ENCODE data around the gene OPN1MW. TPM values are rescaled to one million over a fixed set of nuclear protein-coding genes. Genes with fewer than 3 reads are reported as not detected.
A peak's percentile ranks its signal among the peaks of the same experiment; 100 is the strongest.
"Not testable (repeated sequence)": the region's sequence is repeated elsewhere in the genome, so short reads cannot be mapped to it uniquely, and the experiment has no call there.

Gene OPN1MW
- total RNA-seq (not detected), total RNA-seq (0 reads per million in 172 experiments)
- not detected for polyA plus RNA-seq (2013, experiment 1 of 2)
- polyA plus RNA-seq (2013, experiment 2 of 2) = not detected

GRCh38 chrX:154182296-154182695 lies at the start of gene OPN1MW:
OPN1MW (plus strand) TSS chrX:154182596; CDS start chrX:154182678, 82 bp downstream.
- intact Hi-C loops (cut with DNase I, micrococcal nuclease); H3K36me3 Mint-ChIP-seq (ENCODE audit: low read depth); H3K9me3 ChIP-seq (ENCODE audit: control insufficient read depth in 1 of 2, insufficient read depth in 1 of 2, low read length in 2 of 2); CTCF ChIA-PET; H3K9me3 Mint-ChIP-seq; H3K4me3 ChIP-seq (ENCODE audit: low read length); ATAC-seq (ENCODE audit: poor library complexity); H3K27ac Mint-ChIP-seq; H3K36me3 ChIP-seq (ENCODE audit: insufficient read depth, low read length); H3K4me3 Mint-ChIP-seq; DNase-seq; H3K27me3 Mint-ChIP-seq; H3K27me3 ChIP-seq (ENCODE audit: control insufficient read depth in 1 of 2, insufficient read depth in 2 of 2, low read length in 2 of 2); POLR2A ChIA-PET; H3K27ac ChIP-seq (ENCODE audit: low read depth in 1 of 2, low read length in 2 of 2); H3K4me1 Mint-ChIP-seq (ENCODE audit: low read depth); H3K4me1 ChIP-seq (ENCODE audit: insufficient read depth, low read length): not testable (repeated sequence)

DNA sequence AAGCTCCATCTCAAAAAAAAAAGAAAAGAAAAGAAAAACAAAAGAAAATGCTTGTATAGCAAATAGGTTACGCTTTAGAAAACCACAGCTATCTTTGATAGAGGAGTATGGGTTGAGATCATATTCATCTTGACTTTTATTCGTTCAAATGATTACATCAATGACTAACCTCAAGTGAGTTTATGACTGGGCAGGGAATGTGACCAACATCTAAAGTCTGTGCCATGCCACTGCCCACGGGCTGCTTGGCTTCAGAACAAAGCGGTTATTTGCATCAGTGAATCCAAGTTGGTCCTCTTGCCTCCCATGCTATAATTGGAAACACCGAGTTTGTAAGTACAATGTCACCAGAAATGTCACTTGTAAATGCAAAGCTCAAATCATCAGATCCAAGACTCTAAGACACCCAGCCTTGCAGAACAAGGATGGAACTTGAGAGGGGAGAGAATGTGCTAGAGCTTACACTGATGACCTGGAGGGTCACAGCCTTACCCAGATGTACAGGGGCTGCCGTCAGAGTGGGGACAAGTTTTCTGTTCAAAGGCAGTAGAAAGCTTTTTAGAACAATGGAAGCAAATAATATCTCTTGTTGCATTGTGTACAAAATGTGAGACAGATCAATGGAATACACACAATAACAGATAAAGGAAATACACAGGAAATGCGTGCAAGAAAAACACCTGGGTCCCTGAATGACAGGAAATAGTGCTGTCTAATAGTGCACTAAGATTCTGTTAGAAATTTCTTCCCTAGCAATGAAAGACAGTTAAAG lies 46.8 kb upstream of the OPN1MW start:
- Histone ChIP-seq H3K4me1 (ENCODE audit: insufficient read depth, low read length) (peaks cover 36% of the 10 kb centered on the region), H3K36me3 (ENCODE audit: insufficient read depth, low read length) (no peaks in the 10 kb centered on the region), H3K27me3 (ENCODE audit: control insufficient read depth in 1 of 2, insufficient read depth in 2 of 2, low read length in 2 of 2) (no peaks in the 10 kb centered on the region), H3K4me3 (ENCODE audit: low read length) (peak overlapping the region; percentile 46), H3K9me3 (ENCODE audit: control insufficient read depth in 1 of 2, insufficient read depth in 1 of 2, low read length in 2 of 2) (no peaks in the 10 kb centered on the region), H3K27ac (ENCODE audit: low read depth in 1 of 2, low read length in 2 of 2) (peak overlapping the region; percentile 51 to 85)
- ATAC-seq (ENCODE audit: poor library complexity) = peak; percentile 64
- Mint-ChIP-seq H3K27me3 (no peaks in the 10 kb centered on the region), H3K4me3 (peak overlapping the region; percentile 82), H3K9me3 (no peaks in the 10 kb centered on the region), H3K27ac (peak overlapping the region; percentile 94), H3K4me1 (ENCODE audit: low read depth) (peaks cover 23% of the 10 kb centered on the region), H3K36me3 (ENCODE audit: low read depth) (no peaks in the 10 kb centered on the region)
- ChIA-PET POLR2A (interaction anchor here (1.0 to 2.9 kb wide), 7 partner anchors 10 to 235 kb away, joined by 3 to 20 read pairs (median 8); partner anchors contain the start of gene MECP2), CTCF (interaction anchor here (1.3 kb wide), 1 partner anchor 12 kb away, joined by 4 read pairs; no protein-coding TSS in a partner anchor)
- peak in 5 of 14 experiments; percentile 14 to 71 (median 61) for DNase-seq
- TF ChIP-seq, protein P1, sequence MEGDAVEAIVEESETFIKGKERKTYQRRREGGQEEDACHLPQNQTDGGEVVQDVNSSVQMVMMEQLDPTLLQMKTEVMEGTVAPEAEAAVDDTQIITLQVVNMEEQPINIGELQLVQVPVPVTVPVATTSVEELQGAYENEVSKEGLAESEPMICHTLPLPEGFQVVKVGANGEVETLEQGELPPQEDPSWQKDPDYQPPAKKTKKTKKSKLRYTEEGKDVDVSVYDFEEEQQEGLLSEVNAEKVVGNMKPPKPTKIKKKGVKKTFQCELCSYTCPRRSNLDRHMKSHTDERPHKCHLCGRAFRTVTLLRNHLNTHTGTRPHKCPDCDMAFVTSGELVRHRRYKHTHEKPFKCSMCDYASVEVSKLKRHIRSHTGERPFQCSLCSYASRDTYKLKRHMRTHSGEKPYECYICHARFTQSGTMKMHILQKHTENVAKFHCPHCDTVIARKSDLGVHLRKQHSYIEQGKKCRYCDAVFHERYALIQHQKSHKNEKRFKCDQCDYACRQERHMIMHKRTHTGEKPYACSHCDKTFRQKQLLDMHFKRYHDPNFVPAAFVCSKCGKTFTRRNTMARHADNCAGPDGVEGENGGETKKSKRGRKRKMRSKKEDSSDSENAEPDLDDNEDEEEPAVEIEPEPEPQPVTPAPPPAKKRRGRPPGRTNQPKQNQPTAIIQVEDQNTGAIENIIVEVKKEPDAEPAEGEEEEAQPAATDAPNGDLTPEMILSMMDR (IDR thresholded peaks at IDR 0.05) = no peak
- intact Hi-C loops (cut with DNase I, micrococcal nuclease) = loop anchor here in 1 of 2 experiments (1.0 kb wide), 1 partner anchor 38 kb away; the partner anchor contains the start of gene MECP2

DNA sequence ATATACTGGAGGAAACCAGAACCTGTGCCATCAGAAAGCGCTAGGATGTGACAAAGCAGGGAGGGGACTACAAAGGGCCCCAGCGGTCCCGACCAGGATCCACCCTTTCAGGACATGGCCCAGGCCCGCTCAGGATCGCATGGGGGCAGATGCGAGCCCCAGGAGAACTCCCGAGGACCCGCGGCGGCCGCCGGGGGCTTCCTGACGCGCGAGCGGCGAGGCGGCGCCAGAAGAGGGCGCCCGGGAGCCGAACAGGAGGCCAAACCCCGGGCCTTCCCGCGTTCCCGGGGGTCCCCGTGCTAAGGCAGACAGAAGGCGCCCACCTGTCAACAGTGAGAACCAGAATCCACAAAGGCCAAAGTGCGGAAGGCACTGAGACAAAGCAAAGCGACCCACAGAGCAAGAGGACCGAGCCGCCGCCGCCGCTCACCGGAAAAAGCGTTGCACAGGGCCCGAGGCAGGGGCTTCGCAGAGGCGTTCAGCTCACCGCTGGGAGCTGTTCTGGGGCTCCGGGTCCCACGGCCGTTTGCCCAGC lies 45.7 kb upstream of the OPN1MW start:
- intact Hi-C loops (cut with DNase I, micrococcal nuclease) = loop anchor here in 1 of 2 experiments (1.0 kb wide), 1 partner anchor 39 kb away; the partner anchor contains the start of gene MECP2
- peak; percentile 62 for ATAC-seq (ENCODE audit: poor library complexity)

More for the DNA sequence above, 45.7 kb upstream of the OPN1MW start:
- peak; percentile 43 to 86 (median 61) for DNase-seq
- Histone ChIP-seq H3K4me1 (ENCODE audit: insufficient read depth, low read length) (peaks cover 36% of the 10 kb centered on the region), H3K36me3 (ENCODE audit: insufficient read depth, low read length) (no peaks in the 10 kb centered on the region), H3K27ac (ENCODE audit: low read depth in 1 of 2, low read length in 2 of 2) (peak overlapping the region; percentile 64 to 85), H3K4me3 (ENCODE audit: low read length) (peak overlapping the region; percentile 46), H3K9me3 (ENCODE audit: control insufficient read depth in 1 of 2, insufficient read depth in 1 of 2, low read length in 2 of 2) (no peaks in the 10 kb centered on the region), H3K27me3 (ENCODE audit: control insufficient read depth in 1 of 2, insufficient read depth in 2 of 2, low read length in 2 of 2) (no peaks in the 10 kb centered on the region)
- Mint-ChIP-seq H3K27me3 (no peaks in the 10 kb centered on the region), H3K27ac (peak overlapping the region; percentile 94), H3K9me3 (no peaks in the 10 kb centered on the region), H3K4me3 (peak overlapping the region; percentile 82), H3K36me3 (ENCODE audit: low read depth) (no peaks in the 10 kb centered on the region), H3K4me1 (ENCODE audit: low read depth) (peaks cover 23% of the 10 kb centered on the region)
- TF ChIP-seq, protein P1 (IDR thresholded peaks at IDR 0.05) = peak; percentile 75
- CTCF ChIA-PET = interaction anchor here (0.6 to 1.8 kb wide), 4 partner anchors 8 to 125 kb away, joined by 3 to 4 read pairs (median 3); no protein-coding TSS in a partner anchor
- POLR2A ChIA-PET = interaction anchor here (1.8 to 2.9 kb wide), 3 partner anchors 13 to 234 kb away, joined by 6 to 20 read pairs (median 10); no protein-coding TSS in a partner anchor

Data from CD4-positive, alpha-beta T cell (primary cell).